H1 (cell line): ENCODE measurements around the gene NPHP4. TPM values are rescaled to one million over a fixed set of nuclear protein-coding genes. Genes with fewer than 3 reads are reported as not detected.

ENCODE experiments used
- BACH1 ChIP-seq: IDR thresholded peaks from 2 replicates; pipeline ENCODE4 v1.6.1; 2012; ENCODE audit warnings: low read length, improper control_type of control experiment
- BRCA1 ChIP-seq: IDR thresholded peaks from 2 replicates; pipeline ENCODE4 v1.6.1; 2012; ENCODE audit warnings: low read depth, low read length, improper control_type of control experiment
- CHD1 ChIP-seq: IDR thresholded peaks from 2 replicates; pipeline ENCODE4 v1.6.1; 2012; ENCODE audit warnings: low read depth, low read length, improper control_type of control experiment
- TBP ChIP-seq: IDR thresholded peaks from 2 replicates; pipeline ENCODE4 v1.6.1; 2011; ENCODE audit warnings: low read depth, low read length, improper control_type of control experiment
- ZNF274 ChIP-seq: IDR thresholded peaks from 2 replicates; pipeline ENCODE4 v1.7.0; 2012; ENCODE audit warnings: low read length, borderline replicate concordance; ENCODE audit errors: extremely low read depth
- polyA plus RNA-seq, 7 experiments: library from polyadenylated mRNA; depleted of rRNA in 3 of 7; stranded (reverse) in 5 of 7; unstranded in 2 of 7; fragments of >200 nt in 5 of 7; fragments of 200-250 nt in 2 of 7; gene quantifications; 1 replicate in 5 of 7; 2 replicates in 1 of 7; 4 replicates in 1 of 7; pipeline versions ENCODE4 v1.2.1 to v1.2.3, GENCODE V29; 2011 to 2013; ENCODE audit warnings: missing spikeins in 2 of 7, mixed read lengths in 2 of 7
- total RNA-seq: library from RNA; stranded (reverse); fragmentation: NEBNext Ultra II Directional; extraction: Animal tissue kit (Norgen Biotek cat#: 25700); gene quantifications from 2 replicates; pipeline ENCODE4 v1.2.1, GENCODE V29; 2021
- TF ChIP-seq, protein P1 (sequence below): fragments of 300-600 bp; sonication (generic); IDR thresholded peaks from 2 replicates; pipeline ENCODE4 v1.7.1; 2012; ENCODE audit warnings: low read length, moderate library complexity, mild to moderate bottlenecking, inconsistent platforms; ENCODE audit not compliant: insufficient replicate concordance

Gene NPHP4
- total and polyA plus RNA-seq, 2 of the 8 experiments (the other 6 are each of a cell fraction or from before 2014, with no cell fraction given): 5.8 to 14.0 TPM

GRCh38 chr1:5951846-5952410 lies 40.3 kb downstream of the NPHP4 start (continued):
- TF ChIP-seq, protein P1, sequence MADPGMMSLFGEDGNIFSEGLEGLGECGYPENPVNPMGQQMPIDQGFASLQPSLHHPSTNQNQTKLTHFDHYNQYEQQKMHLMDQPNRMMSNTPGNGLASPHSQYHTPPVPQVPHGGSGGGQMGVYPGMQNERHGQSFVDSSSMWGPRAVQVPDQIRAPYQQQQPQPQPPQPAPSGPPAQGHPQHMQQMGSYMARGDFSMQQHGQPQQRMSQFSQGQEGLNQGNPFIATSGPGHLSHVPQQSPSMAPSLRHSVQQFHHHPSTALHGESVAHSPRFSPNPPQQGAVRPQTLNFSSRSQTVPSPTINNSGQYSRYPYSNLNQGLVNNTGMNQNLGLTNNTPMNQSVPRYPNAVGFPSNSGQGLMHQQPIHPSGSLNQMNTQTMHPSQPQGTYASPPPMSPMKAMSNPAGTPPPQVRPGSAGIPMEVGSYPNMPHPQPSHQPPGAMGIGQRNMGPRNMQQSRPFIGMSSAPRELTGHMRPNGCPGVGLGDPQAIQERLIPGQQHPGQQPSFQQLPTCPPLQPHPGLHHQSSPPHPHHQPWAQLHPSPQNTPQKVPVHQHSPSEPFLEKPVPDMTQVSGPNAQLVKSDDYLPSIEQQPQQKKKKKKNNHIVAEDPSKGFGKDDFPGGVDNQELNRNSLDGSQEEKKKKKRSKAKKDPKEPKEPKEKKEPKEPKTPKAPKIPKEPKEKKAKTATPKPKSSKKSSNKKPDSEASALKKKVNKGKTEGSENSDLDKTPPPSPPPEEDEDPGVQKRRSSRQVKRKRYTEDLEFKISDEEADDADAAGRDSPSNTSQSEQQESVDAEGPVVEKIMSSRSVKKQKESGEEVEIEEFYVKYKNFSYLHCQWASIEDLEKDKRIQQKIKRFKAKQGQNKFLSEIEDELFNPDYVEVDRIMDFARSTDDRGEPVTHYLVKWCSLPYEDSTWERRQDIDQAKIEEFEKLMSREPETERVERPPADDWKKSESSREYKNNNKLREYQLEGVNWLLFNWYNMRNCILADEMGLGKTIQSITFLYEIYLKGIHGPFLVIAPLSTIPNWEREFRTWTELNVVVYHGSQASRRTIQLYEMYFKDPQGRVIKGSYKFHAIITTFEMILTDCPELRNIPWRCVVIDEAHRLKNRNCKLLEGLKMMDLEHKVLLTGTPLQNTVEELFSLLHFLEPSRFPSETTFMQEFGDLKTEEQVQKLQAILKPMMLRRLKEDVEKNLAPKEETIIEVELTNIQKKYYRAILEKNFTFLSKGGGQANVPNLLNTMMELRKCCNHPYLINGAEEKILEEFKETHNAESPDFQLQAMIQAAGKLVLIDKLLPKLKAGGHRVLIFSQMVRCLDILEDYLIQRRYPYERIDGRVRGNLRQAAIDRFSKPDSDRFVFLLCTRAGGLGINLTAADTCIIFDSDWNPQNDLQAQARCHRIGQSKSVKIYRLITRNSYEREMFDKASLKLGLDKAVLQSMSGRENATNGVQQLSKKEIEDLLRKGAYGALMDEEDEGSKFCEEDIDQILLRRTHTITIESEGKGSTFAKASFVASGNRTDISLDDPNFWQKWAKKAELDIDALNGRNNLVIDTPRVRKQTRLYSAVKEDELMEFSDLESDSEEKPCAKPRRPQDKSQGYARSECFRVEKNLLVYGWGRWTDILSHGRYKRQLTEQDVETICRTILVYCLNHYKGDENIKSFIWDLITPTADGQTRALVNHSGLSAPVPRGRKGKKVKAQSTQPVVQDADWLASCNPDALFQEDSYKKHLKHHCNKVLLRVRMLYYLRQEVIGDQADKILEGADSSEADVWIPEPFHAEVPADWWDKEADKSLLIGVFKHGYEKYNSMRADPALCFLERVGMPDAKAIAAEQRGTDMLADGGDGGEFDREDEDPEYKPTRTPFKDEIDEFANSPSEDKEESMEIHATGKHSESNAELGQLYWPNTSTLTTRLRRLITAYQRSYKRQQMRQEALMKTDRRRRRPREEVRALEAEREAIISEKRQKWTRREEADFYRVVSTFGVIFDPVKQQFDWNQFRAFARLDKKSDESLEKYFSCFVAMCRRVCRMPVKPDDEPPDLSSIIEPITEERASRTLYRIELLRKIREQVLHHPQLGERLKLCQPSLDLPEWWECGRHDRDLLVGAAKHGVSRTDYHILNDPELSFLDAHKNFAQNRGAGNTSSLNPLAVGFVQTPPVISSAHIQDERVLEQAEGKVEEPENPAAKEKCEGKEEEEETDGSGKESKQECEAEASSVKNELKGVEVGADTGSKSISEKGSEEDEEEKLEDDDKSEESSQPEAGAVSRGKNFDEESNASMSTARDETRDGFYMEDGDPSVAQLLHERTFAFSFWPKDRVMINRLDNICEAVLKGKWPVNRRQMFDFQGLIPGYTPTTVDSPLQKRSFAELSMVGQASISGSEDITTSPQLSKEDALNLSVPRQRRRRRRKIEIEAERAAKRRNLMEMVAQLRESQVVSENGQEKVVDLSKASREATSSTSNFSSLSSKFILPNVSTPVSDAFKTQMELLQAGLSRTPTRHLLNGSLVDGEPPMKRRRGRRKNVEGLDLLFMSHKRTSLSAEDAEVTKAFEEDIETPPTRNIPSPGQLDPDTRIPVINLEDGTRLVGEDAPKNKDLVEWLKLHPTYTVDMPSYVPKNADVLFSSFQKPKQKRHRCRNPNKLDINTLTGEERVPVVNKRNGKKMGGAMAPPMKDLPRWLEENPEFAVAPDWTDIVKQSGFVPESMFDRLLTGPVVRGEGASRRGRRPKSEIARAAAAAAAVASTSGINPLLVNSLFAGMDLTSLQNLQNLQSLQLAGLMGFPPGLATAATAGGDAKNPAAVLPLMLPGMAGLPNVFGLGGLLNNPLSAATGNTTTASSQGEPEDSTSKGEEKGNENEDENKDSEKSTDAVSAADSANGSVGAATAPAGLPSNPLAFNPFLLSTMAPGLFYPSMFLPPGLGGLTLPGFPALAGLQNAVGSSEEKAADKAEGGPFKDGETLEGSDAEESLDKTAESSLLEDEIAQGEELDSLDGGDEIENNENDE: no peak
- no peak for TF ChIP-seq BACH1
- no peak for TF ChIP-seq BRCA1
- no peak for TF ChIP-seq ZNF274
- no peak for TF ChIP-seq TBP
- TF ChIP-seq CHD1: no peak
